GM19351 (cell line): ENCODE results near the gene AGA.
A peak's percentile ranks its signal among the peaks of the same experiment; 100 is the strongest.

Experiments
- ATAC-seq: cut with Tn5 transposase; IDR thresholded peaks from one replicate; pipeline ENCODE4 v1.9.1; 2021; ENCODE audit warnings: mild to moderate bottlenecking, moderate library complexity; ENCODE audit not compliant: unreplicated experiment

AGA gene

GRCh38 chr4:177441803-177442622 is at the start of gene AGA:
AGA (minus strand) TSS chr4:177442437; CDS start chr4:177442375, 62 bp downstream.
- ATAC-seq, result peak; percentile 78

- ATAC-seq, result no peak
Measured at GRCh38 chr4:177492022-177492421, 49.8 kb upstream of the AGA start.

- ATAC-seq, result no peak
Measured at GRCh38 chr4:177490769-177491168, 48.5 kb upstream of the AGA start.

GRCh38 chr4:177489471-177490246 is 47.4 kb upstream of the AGA start:
- ATAC-seq, result no peak

- ATAC-seq, result no peak
Measured at GRCh38 chr4:177487977-177488376, 45.7 kb upstream of the AGA start.

- no peak for ATAC-seq
Measured at GRCh38 chr4:177485528-177485927, 43.3 kb upstream of the AGA start.

- no peak for ATAC-seq
Measured at GRCh38 chr4:177484613-177485021, 42.4 kb upstream of the AGA start.

GRCh38 chr4:177483760-177484159 is 41.5 kb upstream of the AGA start:
- no peak for ATAC-seq

GRCh38 chr4:177483271-177483670 is 41.0 kb upstream of the AGA start:
- no peak for ATAC-seq

- ATAC-seq, result no peak
Measured at GRCh38 chr4:177482367-177482766, 40.1 kb upstream of the AGA start.

- no peak for ATAC-seq
Measured at GRCh38 chr4:177480795-177481194, 38.6 kb upstream of the AGA start.

- no peak for ATAC-seq
Measured at GRCh38 chr4:177479063-177479462, 36.8 kb upstream of the AGA start.

- no peak for ATAC-seq
Measured at GRCh38 chr4:177478496-177478895, 36.3 kb upstream of the AGA start.

- no peak for ATAC-seq
Measured at GRCh38 chr4:177473991-177474390, 31.8 kb upstream of the AGA start.

- ATAC-seq, result no peak
Measured at GRCh38 chr4:177464026-177464425, 21.8 kb upstream of the AGA start.

GRCh38 chr4:177461606-177462005 is 19.4 kb upstream of the AGA start:
- ATAC-seq, result no peak

GRCh38 chr4:177460460-177460859 is 18.2 kb upstream of the AGA start:
- ATAC-seq, result no peak

- ATAC-seq, result no peak
Measured at GRCh38 chr4:177455561-177455970, 13.3 kb upstream of the AGA start.

GRCh38 chr4:177453116-177453515 is 10.9 kb upstream of the AGA start:
- ATAC-seq, result no peak

GRCh38 chr4:177451108-177451500 is 8.9 kb upstream of the AGA start:
- no peak for ATAC-seq

GRCh38 chr4:177450426-177451107 is 8.3 kb upstream of the AGA start:
- no peak for ATAC-seq

- ATAC-seq, result no peak
Measured at GRCh38 chr4:177448850-177449249, 6.6 kb upstream of the AGA start.
